Keratinocyte (primary cell): ENCODE data around the gene ZNF726. TPM values are rescaled to one million over a fixed set of nuclear protein-coding genes. Genes with fewer than 3 reads are reported as not detected.

Experiments
- DNase-seq: peaks from one replicate; pipeline ENCODE4 v3.0.0-alpha.2; 2011; ENCODE audit warnings: low read depth, missing footprints, low spot score
- FAIRE-seq: peaks from 2 replicates; lab custom pipeline; 2011; peaks lifted over from hg19 to GRCh38; lab: Jason Lieb, UNC
- H2AFZ ChIP-seq: 2 replicates; pipeline ENCODE4 v1.6.0; 2012; ENCODE audit warnings: low read length, control low read depth, inconsistent platforms; ENCODE audit not compliant: control insufficient read depth
- H3K27ac ChIP-seq: 2 replicates; pipeline ENCODE4 v1.5.1; 2011; ENCODE audit warnings: low read length; ENCODE audit not compliant: control insufficient read depth, insufficient read depth
- H3K27me3 ChIP-seq: 3 replicates; pipeline ENCODE4 v1.6.0; 2011; ENCODE audit warnings: low read length; ENCODE audit not compliant: control insufficient read depth, insufficient read depth; ENCODE audit errors: extremely low read depth
- H3K36me3 ChIP-seq, 2 experiments: 2 replicates in 1 of 2; 3 replicates in 1 of 2; pipeline ENCODE4 v1.5.1; 2011; ENCODE audit warnings: low read length in 2 of 2, mild to moderate bottlenecking in 1 of 2; ENCODE audit not compliant: control insufficient read depth in 2 of 2, insufficient read depth in 2 of 2; ENCODE audit errors: extremely low read depth in 1 of 2
- H3K4me1 ChIP-seq: 3 replicates; pipeline ENCODE4 v1.5.1; 2011; ENCODE audit warnings: low read length; ENCODE audit not compliant: control insufficient read depth, insufficient read depth; ENCODE audit errors: extremely low read depth
- H3K4me2 ChIP-seq: 3 replicates; pipeline ENCODE4 v1.6.0; 2011; ENCODE audit warnings: low read depth, low read length; ENCODE audit not compliant: control insufficient read depth, insufficient read depth; ENCODE audit errors: extremely low read depth
- H3K4me3 ChIP-seq, 3 experiments: fragments of 200-600 bp in 1 of 3; sonication (generic) in 1 of 3; 2 replicates in 2 of 3; 3 replicates in 1 of 3; pipeline ENCODE4 v1.5.1; 2011 to 2016; ENCODE audit warnings: low read length in 3 of 3, mild to moderate bottlenecking in 3 of 3, control low read depth in 2 of 3, inconsistent platforms in 1 of 3, low read depth in 1 of 3, mixed read lengths in 1 of 3, mixed run types in 1 of 3, moderate library complexity in 1 of 3; ENCODE audit not compliant: control insufficient read depth in 2 of 3, insufficient read depth in 2 of 3; ENCODE audit errors: extremely low read depth in 1 of 3
- H3K79me2 ChIP-seq: 2 replicates; pipeline ENCODE4 v1.6.0; 2012; ENCODE audit warnings: low read length; ENCODE audit not compliant: control insufficient read depth, insufficient read depth
- H3K9ac ChIP-seq: 3 replicates; pipeline ENCODE4 v1.6.0; 2011; ENCODE audit warnings: low read length; ENCODE audit not compliant: control insufficient read depth, insufficient read depth; ENCODE audit errors: extremely low read depth
- H3K9me1 ChIP-seq: 3 replicates; pipeline ENCODE4 v1.6.0; 2011; ENCODE audit warnings: low read length; ENCODE audit not compliant: control insufficient read depth, insufficient read depth; ENCODE audit errors: extremely low read depth
- H3K9me3 ChIP-seq: 2 replicates; pipeline ENCODE4 v1.5.1; 2012; ENCODE audit warnings: low read depth, low read length; ENCODE audit not compliant: control insufficient read depth
- H4K20me1 ChIP-seq: 3 replicates; pipeline ENCODE4 v1.6.0; 2011; ENCODE audit warnings: low read length; ENCODE audit not compliant: control insufficient read depth, insufficient read depth; ENCODE audit errors: extremely low read depth
- EZH2 ChIP-seq: IDR thresholded peaks from one replicate; pipeline ENCODE4 v1.6.1; 2012; ENCODE audit warnings: inconsistent platforms, mild to moderate bottlenecking, low read length, moderate library complexity
- dilution Hi-C: fragments of 300-500 bp; cut with MboI; formaldehyde crosslinking; loops from one replicate; pipeline ENCODE4 v1.7.0; 2020; ENCODE audit warnings: low sequenced_read_pairs; ENCODE audit not compliant: extremely low pct_ligation_motif_present
- polyA plus RNA-seq, 5 experiments: library from polyadenylated mRNA; depleted of rRNA in 3 of 5; stranded (reverse) in 3 of 5; stranded (forward) in 1 of 5; unstranded in 1 of 5; fragments of >200 nt; gene quantifications; 1 replicate in 1 of 5; 2 replicates in 3 of 5; 3 replicates in 1 of 5; pipeline versions ENCODE4 v1.2.1 to v1.2.3, GENCODE V29; 2011 to 2012; ENCODE audit warnings: missing spikeins in 2 of 5, low read depth in 1 of 5, low replicate concordance in 1 of 5
- TF ChIP-seq, protein P1 (sequence below), 3 experiments: IDR thresholded peaks in 1 of 3; conservative IDR thresholded peaks in 1 of 3; optimal IDR thresholded peaks in 1 of 3; 2 replicates in 2 of 3; 3 replicates in 1 of 3; pipeline versions ENCODE3 to v1.5.1; 2011; ENCODE audit warnings: low read length in 3 of 3, mild to moderate bottlenecking in 3 of 3, moderate library complexity in 2 of 3, control low read depth in 1 of 3, inconsistent platforms in 1 of 3; ENCODE audit not compliant: insufficient read depth in 2 of 3; ENCODE audit errors: extremely low read depth in 1 of 3

ZNF726 gene
- polyA plus RNA-seq, 1 donor (not counting 4 experiments of a cell fraction or from before 2014, with no cell fraction given): 1.6 TPM

DNA sequence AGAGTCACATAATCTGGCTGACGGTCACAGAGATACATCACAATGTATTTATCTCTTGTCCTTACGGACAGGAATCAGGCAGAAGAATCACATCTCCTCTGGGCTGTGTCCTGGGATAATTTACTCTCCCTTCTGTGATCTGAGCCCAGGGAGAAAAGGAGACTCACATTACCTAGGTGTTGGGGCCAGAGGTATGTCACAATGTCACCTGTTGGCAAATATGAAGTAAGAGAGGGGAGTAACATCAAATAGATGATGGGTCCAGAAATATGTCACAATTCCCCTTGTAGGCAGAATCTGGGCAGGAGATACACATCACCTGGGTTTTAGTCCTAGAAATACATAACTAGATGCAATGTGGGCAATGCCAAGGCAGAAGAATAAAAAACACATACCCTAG, 67.2 kb downstream of the ZNF726 start:
- no peaks in the 10 kb centered on the region for H4K20me1 ChIP-seq
- no peak for FAIRE-seq
- no peaks in the 10 kb centered on the region for H3K79me2 ChIP-seq
- peaks cover 5% of the 10 kb centered on the region for H3K9me3 ChIP-seq
- H3K4me2 ChIP-seq: no peak overlapping the region
- dilution Hi-C loops: no loop called here
- no peak overlapping the region for H2AFZ ChIP-seq
- DNase-seq: no peak
- no peaks in the 10 kb centered on the region for H3K9me1 ChIP-seq
- no peak overlapping the region for H3K9ac ChIP-seq
- no peaks in the 10 kb centered on the region for H3K27me3 ChIP-seq
- H3K4me1 ChIP-seq: no peaks in the 10 kb centered on the region
- H3K27ac ChIP-seq: no peak overlapping the region
- TF ChIP-seq, protein P1, sequence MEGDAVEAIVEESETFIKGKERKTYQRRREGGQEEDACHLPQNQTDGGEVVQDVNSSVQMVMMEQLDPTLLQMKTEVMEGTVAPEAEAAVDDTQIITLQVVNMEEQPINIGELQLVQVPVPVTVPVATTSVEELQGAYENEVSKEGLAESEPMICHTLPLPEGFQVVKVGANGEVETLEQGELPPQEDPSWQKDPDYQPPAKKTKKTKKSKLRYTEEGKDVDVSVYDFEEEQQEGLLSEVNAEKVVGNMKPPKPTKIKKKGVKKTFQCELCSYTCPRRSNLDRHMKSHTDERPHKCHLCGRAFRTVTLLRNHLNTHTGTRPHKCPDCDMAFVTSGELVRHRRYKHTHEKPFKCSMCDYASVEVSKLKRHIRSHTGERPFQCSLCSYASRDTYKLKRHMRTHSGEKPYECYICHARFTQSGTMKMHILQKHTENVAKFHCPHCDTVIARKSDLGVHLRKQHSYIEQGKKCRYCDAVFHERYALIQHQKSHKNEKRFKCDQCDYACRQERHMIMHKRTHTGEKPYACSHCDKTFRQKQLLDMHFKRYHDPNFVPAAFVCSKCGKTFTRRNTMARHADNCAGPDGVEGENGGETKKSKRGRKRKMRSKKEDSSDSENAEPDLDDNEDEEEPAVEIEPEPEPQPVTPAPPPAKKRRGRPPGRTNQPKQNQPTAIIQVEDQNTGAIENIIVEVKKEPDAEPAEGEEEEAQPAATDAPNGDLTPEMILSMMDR (optimal IDR thresholded peaks at IDR 0.05 in 1 of 3, IDR thresholded peaks at IDR 0.05 in 1 of 3, conservative IDR thresholded peaks at IDR 0.05 in 1 of 3; ENCODE audit: extremely low read depth in 1 of 3, insufficient read depth in 2 of 3, low read length in 3 of 3): no peak
- no peak for TF ChIP-seq EZH2
- H3K36me3 ChIP-seq: no peaks in the 10 kb centered on the region
- no peak overlapping the region for H3K4me3 ChIP-seq

DNA sequence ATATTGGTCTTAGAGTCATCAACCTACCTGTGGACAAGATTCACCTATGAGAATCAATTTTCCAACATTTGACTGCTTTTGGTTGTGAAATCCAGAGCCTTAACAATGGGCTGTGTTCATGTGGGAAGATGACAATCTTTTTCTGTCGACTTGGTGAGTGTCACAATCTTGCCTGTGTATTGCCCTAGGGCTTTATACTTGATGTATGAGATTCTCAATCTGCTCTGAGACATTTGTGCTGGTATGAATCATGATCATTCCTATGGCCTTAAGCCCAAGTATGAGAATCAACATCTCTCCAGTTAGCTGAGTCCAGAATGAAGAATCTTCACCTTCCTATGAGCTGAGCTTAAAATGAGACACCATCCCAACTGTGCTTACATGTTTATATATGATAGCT, 68.7 kb downstream of the ZNF726 start:
- Histone ChIP-seq H3K4me1 (no peaks in the 10 kb centered on the region), H2AFZ (no peak overlapping the region), H3K9me3 (peaks cover 3% of the 10 kb centered on the region), H3K9me1 (no peaks in the 10 kb centered on the region), H3K4me3 (no peak overlapping the region), H3K79me2 (no peaks in the 10 kb centered on the region), H3K27ac (no peak overlapping the region), H4K20me1 (no peaks in the 10 kb centered on the region), H3K27me3 (no peaks in the 10 kb centered on the region), H3K4me2 (no peak overlapping the region), H3K36me3 (no peaks in the 10 kb centered on the region), H3K9ac (no peak overlapping the region)
- TF ChIP-seq EZH2: no peak
- TF ChIP-seq, protein P1 (optimal IDR thresholded peaks at IDR 0.05 in 1 of 3, IDR thresholded peaks at IDR 0.05 in 1 of 3, conservative IDR thresholded peaks at IDR 0.05 in 1 of 3; ENCODE audit: extremely low read depth in 1 of 3, insufficient read depth in 2 of 3, low read length in 3 of 3): no peak
- DNase-seq: no peak
- dilution Hi-C loops: no loop called here
- no peak for FAIRE-seq

Other genes starting within 250 kb of the ZNF726 start
- 8.0 to 15.3 TPM (median 14.2 TPM) in 3 replicates for gene ZNF675, start 227.7 kb upstream of the ZNF726 start, polyA plus RNA-seq
- 0.96 to 1.4 TPM (median 1.1 TPM) in 3 replicates for gene ZNF681, start 156.0 kb upstream of the ZNF726 start, polyA plus RNA-seq
- 5.0 to 6.3 TPM (median 5.7 TPM) in 3 replicates for gene ZNF254, start 172.3 kb downstream of the ZNF726 start, polyA plus RNA-seq